GM06990 (cell line): ENCODE data around the gene TSGA10IP.

Experiments
- DNase-seq: peaks from one replicate; pipeline ENCODE4 v3.0.0-alpha.2; 2011; ENCODE audit not compliant: insufficient read length; ENCODE audit errors: extremely low read depth
- H3K27me3 ChIP-seq: replicated peaks from 2 replicates; pipeline ENCODE4 v1.6.0; 2011; ENCODE audit warnings: low read length; ENCODE audit not compliant: control insufficient read depth, insufficient read depth
- H3K36me3 ChIP-seq: 2 replicates; pipeline ENCODE4 v1.5.1; 2011; ENCODE audit warnings: low read length; ENCODE audit not compliant: control insufficient read depth, insufficient read depth
- H3K4me3 ChIP-seq: replicated peaks from 2 replicates; pipeline ENCODE4 v1.5.1; 2011; ENCODE audit warnings: low read depth, mild to moderate bottlenecking, control low read depth, low read length
- CTCF ChIP-seq: IDR thresholded peaks from 2 replicates; pipeline ENCODE4 v1.5.1; 2011; ENCODE audit warnings: low read length, control low read depth, mild to moderate bottlenecking, inconsistent platforms; ENCODE audit not compliant: insufficient read depth, poor library complexity, severe bottlenecking

TSGA10IP gene

GRCh38 chr11:65976216-65977176 lies 31.2 kb downstream of the TSGA10IP start:
- DNase-seq = no peak
- Histone ChIP-seq H3K36me3 (peaks cover 26% of the 10 kb centered on the region), H3K27me3 (no peaks in the 10 kb centered on the region), H3K4me3 (no peak overlapping the region)
- no peak for TF ChIP-seq CTCF

- peaks cover 23% of the 10 kb centered on the region for H3K36me3 ChIP-seq
- DNase-seq = no peak
- H3K4me3 ChIP-seq = no peak overlapping the region
- no peak for TF ChIP-seq CTCF
- no peaks in the 10 kb centered on the region for H3K27me3 ChIP-seq
Observed at GRCh38 chr11:65977621-65978390, 32.5 kb downstream of the TSGA10IP start.

- TF ChIP-seq CTCF = no peak
- no peak for DNase-seq
- Histone ChIP-seq H3K27me3 (no peaks in the 10 kb centered on the region), H3K4me3 (no peak overlapping the region), H3K36me3 (peaks cover 19% of the 10 kb centered on the region)
Observed at GRCh38 chr11:65978391-65979238, 33.3 kb downstream of the TSGA10IP start.

- DNase-seq = no peak
- no peak for TF ChIP-seq CTCF
- Histone ChIP-seq H3K4me3 (no peak overlapping the region), H3K36me3 (peaks cover 19% of the 10 kb centered on the region), H3K27me3 (no peaks in the 10 kb centered on the region)
Observed at GRCh38 chr11:65979261-65979759, 34.0 kb downstream of the TSGA10IP start.

GRCh38 chr11:65981101-65981740 lies 35.9 kb downstream of the TSGA10IP start:
- H3K27me3 ChIP-seq = no peaks in the 10 kb centered on the region
- peaks cover 19% of the 10 kb centered on the region for H3K36me3 ChIP-seq
- DNase-seq = no peak
- TF ChIP-seq CTCF = no peak
- H3K4me3 ChIP-seq = no peak overlapping the region
